Pancreas (tissue), 10 donors: ENCODE measurements around the gene HHAT. TPM values are rescaled to one million over a fixed set of nuclear protein-coding genes. Genes with fewer than 3 reads are reported as not detected.

ENCODE experiments used
- ATAC-seq, 4 donors: fragments of 200-7000 bp; cut with Tn5 transposase; one replicate each; pipeline versions ENCODE4 v1.8.0 to v1.9.1; 2020; ENCODE audit warnings: mild to moderate bottlenecking in 4 of 4, moderate library complexity in 4 of 4
- DNase-seq, 6 donors: peaks; one replicate each; pipeline ENCODE4 v3.0.0-alpha.2; 2020
- FAIRE-seq: peaks from 2 replicates; lab custom pipeline; 2012; peaks lifted over from hg19 to GRCh38; lab: Jason Lieb, UNC
- H3K27ac ChIP-seq, 4 donors: fragments of 200-600 bp; sonication (generic); 1 replicate in 3 of 4; 2 replicates in 1 of 4; pipeline versions ENCODE4 v1.5.0 to v1.8.0; 2020
- H3K27me3 ChIP-seq, 4 donors: fragments of 200-600 bp; one replicate each; pipeline ENCODE4 v1.8.0; 2021
- H3K36me3 ChIP-seq, 3 donors: fragments of 200-600 bp; sonication (generic) in 1 of 3; one replicate each; pipeline versions ENCODE4 v1.5.0 to v1.8.0; 2020 to 2021
- H3K4me1 ChIP-seq, 3 donors: fragments of 200-600 bp; one replicate each; pipeline ENCODE4 v1.8.0; 2021
- H3K4me3 ChIP-seq, 4 donors: fragments of 200-600 bp; sonication (generic) in 2 of 4; one replicate each; pipeline versions ENCODE4 v1.5.0 to v1.8.0; 2020 to 2021
- H3K9me3 ChIP-seq, 4 donors: fragments of 200-600 bp; one replicate each; pipeline ENCODE4 v1.8.0; 2021
- WGBS, 2 donors: extraction: QIAGEN DNeasy Blood & Tissue Kit; methylation state at CpG; one replicate each; pipeline ENCODE4 v1.1.7; 2013; 5-methylcytosine and 5-hydroxymethylcytosine counted together
- intact Hi-C, 3 donors: fragments of 100-400 bp; cut with DNase I; formaldehyde crosslinking; loops; one replicate each; pipeline versions ENCODE4 v1.11.1 to v1.14.2; 2022
- polyA plus RNA-seq, 2 donors: library from polyadenylated mRNA; stranded (reverse); fragments of 200-250 nt; gene quantifications; one replicate each; pipeline ENCODE4 v1.2.3, GENCODE V29; 2013
- total RNA-seq, 6 donors: library from RNA; stranded (reverse); fragmentation: NEBNext Ultra II Directional in 4 of 6; extraction: Animal tissue kit (Norgen Biotek cat#: 25700) in 4 of 6; gene quantifications; one replicate each; pipeline versions ENCODE4 v1.2.1 to v1.2.4, GENCODE V29; 2021 to 2023
- TF ChIP-seq, protein P1 (sequence below), 4 donors: fragments of 200-600 bp; sonication (generic) in 3 of 4; IDR thresholded peaks; one replicate each; pipeline versions ENCODE4 v1.5.0 to v1.8.0; 2021; ENCODE audit warnings: antibody characterized with exemption in 4 of 4
- donor health status: healthy with polysubstance abuse.
- donor health status: DM: no; HTN: no; CAD: no; lungs with moderate emphysema.
- donor health status: DM: no; HTN: no; CAD: no.
- donor health status: control.
- donor health status: control.
- donor health status: Bipolar disorder and iron deficiency.
- donor health status: DM: yes; HTN: yes; CAD: no.
- donor health status: DM: no; HTN: no; CAD: no.
- donor health status: DM: no; HTN: no; CAD: no.
- donor health status: DM: yes; HTN: yes; CAD: no.

The HHAT gene
- total and polyA plus RNA-seq, 8 donors: 1.3 to 4.1 (median 2.4) TPM

DNA sequence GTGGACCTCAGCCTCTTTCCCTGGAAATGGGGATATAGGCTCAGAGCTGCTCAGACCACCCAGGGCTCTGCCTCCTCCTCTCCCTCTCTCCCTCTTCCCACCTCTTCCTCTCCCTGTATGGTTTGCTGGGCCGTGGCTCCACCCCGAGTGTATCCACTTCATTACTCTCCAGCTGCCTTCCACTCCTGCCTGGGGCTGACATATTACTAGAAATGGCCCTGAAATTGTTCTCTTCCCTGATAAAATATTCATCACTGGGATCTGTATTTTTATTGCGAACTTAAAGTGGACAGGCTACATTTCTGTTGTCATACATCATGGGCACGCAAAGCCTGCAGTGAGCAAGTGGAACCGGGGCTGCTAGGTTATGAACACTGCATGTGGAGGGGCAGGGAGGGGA, 225.0 kb downstream of the HHAT start:
- Histone ChIP-seq H3K36me3 (no peaks in the 10 kb centered on the region), H3K4me3 (no peak overlapping the region), H3K4me1 (peaks cover 0 to 7% (median 0%) of the 10 kb centered on the region in 3 donors), H3K9me3 (no peaks in the 10 kb centered on the region), H3K27me3 (no peaks in the 10 kb centered on the region), H3K27ac (no peak overlapping the region)
- ATAC-seq (no peak), DNase-seq (no peak), FAIRE-seq (no peak)
- 72 to 74% methylated on average over 5 of the region's 5 CpGs for WGBS, 2 donors
- intact Hi-C loops: no loop called here
- TF ChIP-seq, protein P1, sequence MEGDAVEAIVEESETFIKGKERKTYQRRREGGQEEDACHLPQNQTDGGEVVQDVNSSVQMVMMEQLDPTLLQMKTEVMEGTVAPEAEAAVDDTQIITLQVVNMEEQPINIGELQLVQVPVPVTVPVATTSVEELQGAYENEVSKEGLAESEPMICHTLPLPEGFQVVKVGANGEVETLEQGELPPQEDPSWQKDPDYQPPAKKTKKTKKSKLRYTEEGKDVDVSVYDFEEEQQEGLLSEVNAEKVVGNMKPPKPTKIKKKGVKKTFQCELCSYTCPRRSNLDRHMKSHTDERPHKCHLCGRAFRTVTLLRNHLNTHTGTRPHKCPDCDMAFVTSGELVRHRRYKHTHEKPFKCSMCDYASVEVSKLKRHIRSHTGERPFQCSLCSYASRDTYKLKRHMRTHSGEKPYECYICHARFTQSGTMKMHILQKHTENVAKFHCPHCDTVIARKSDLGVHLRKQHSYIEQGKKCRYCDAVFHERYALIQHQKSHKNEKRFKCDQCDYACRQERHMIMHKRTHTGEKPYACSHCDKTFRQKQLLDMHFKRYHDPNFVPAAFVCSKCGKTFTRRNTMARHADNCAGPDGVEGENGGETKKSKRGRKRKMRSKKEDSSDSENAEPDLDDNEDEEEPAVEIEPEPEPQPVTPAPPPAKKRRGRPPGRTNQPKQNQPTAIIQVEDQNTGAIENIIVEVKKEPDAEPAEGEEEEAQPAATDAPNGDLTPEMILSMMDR (IDR thresholded peaks at IDR 0.05): no peak

DNA sequence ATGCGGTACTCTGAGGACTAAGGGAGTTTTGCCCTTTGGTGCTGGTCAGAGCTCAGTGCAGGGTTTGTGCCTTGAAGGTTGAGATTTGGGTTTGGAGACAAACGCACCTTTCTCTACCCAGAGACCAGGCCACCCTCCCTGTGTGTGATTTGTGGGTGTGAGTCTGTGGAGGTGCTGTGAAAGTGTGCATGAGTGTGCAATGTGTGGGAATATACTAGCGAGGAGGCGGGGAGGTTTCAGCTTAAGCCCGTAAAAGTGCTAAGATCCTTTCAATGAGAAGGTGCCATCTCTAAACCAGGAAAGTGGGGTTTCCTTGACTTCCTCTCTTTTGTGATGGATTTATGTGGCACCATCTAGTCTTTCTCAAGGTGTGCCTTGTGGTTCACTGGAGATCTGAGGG, 225.7 kb downstream of the HHAT start:
- H3K27ac ChIP-seq: no peak overlapping the region
- H3K9me3 ChIP-seq: no peaks in the 10 kb centered on the region
- no peak for DNase-seq
- TF ChIP-seq, protein P1 (IDR thresholded peaks at IDR 0.05): no peak
- H3K36me3 ChIP-seq: no peaks in the 10 kb centered on the region
- no peak for ATAC-seq
- WGBS, 2 donors: 89 to 93% methylated on average over 5 of the region's 5 CpGs
- intact Hi-C loops: no loop called here
- H3K4me3 ChIP-seq: no peak overlapping the region
- no peak for FAIRE-seq
- H3K4me1 ChIP-seq: peaks cover 0 to 8% (median 0%) of the 10 kb centered on the region in 3 donors
- H3K27me3 ChIP-seq: no peaks in the 10 kb centered on the region

DNA sequence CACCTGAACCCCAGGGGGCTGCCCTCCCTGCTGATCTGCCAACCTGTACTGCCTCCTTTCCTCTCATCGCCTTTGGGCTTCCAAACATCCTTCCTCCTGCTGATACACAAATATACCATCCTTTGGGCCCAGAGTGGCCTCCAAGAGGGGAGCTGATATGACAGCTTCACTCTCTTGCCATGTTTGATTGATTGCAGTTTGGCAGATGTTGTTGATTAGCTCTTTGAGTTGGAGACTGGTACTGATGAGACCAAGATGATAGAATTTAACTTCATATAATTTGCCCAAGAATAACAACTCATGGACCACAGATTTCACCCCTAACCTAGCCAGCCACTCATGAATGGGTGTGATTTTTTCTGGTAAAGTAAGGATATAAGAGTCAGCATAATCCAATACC, 227.8 kb downstream of the HHAT start:
- no peaks in the 10 kb centered on the region for H3K9me3 ChIP-seq
- DNase-seq (no peak), ATAC-seq (no peak), FAIRE-seq (no peak)
- H3K27me3 ChIP-seq: no peaks in the 10 kb centered on the region
- H3K4me3 ChIP-seq: no peak overlapping the region
- WGBS, 2 donors: 89 to 92% methylated on average over 1 of the region's 1 CpG
- peaks cover 0 to 8% (median 0%) of the 10 kb centered on the region in 3 donors for H3K4me1 ChIP-seq
- TF ChIP-seq, protein P1 (IDR thresholded peaks at IDR 0.05): no peak
- H3K36me3 ChIP-seq: no peaks in the 10 kb centered on the region
- H3K27ac ChIP-seq: no peak overlapping the region
- intact Hi-C loops: no loop called here

DNA sequence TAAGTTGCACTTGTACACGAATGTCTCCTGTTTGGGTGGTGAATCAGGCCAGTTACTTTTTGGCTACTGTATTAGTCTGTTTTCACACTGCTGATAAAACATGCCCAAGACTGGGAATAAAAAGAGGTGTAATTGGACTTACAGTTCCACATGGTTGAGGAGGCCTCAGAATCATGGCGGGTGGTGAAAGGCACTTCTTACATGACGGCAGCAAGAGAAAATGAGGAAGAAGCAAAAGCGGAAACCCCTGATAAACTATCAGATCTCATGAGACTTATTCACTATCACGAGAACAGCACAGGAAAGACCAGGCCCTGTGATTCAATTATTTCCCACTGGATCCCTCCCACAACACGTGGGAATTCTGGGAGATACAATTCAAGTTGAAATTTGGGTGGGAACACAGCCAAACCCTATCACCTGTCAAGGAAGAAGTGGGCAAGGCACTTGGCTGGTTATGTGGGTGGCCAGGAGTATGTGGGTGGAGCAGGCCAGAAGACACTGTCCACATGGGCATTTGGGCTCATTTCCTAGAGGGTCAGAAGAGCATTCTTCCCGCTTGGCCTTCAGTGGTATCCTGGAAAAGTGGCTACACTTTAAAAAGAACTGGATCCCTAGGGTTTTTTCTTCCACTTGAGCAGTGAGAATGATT, 228.8 kb downstream of the HHAT start:
- DNase-seq (no peak), ATAC-seq (no peak), FAIRE-seq (no peak)
- no peaks in the 10 kb centered on the region for H3K27me3 ChIP-seq
- H3K4me1 ChIP-seq: peaks cover 0 to 8% (median 0%) of the 10 kb centered on the region in 3 donors
- H3K27ac ChIP-seq: no peak overlapping the region
- 87% methylated on average over 7 of the region's 7 CpGs for WGBS, 2 donors
- H3K36me3 ChIP-seq: no peaks in the 10 kb centered on the region
- H3K4me3 ChIP-seq: no peak overlapping the region
- intact Hi-C loops: no loop called here
- TF ChIP-seq, protein P1 (IDR thresholded peaks at IDR 0.05): no peak
- no peaks in the 10 kb centered on the region for H3K9me3 ChIP-seq

DNA sequence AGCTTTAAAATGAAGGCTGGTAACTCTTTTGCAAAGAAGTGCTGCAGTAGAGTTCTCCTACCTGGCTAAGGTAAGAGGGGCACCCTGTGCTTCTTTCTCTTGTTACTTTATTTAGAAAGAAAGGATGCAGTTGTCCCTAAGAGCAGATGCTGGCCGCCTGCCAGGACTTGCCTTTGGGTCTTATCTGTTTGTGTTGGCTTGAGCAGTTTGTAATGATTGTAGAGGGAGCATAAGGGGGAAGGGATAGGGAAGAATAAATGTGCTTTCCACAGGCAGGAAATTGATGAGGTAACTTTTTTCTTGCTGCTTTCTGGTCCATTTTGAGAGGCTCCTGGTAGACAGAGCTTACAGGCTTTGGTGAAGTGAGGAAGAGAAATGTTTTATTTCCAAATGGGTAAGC, 229.6 kb downstream of the HHAT start:
- intact Hi-C loops: no loop called here
- no peak overlapping the region for H3K4me3 ChIP-seq
- H3K27ac ChIP-seq: no peak overlapping the region
- H3K36me3 ChIP-seq: no peaks in the 10 kb centered on the region
- FAIRE-seq: no peak
- peak; percentile 53 to 81 (median 64) for ATAC-seq
- H3K9me3 ChIP-seq: no peaks in the 10 kb centered on the region
- WGBS, 2 donors: 2 to 13% methylated on average over 1 of the region's 1 CpG
- TF ChIP-seq, protein P1 (IDR thresholded peaks at IDR 0.05): no peak
- peaks cover 0 to 8% (median 0%) of the 10 kb centered on the region in 3 donors for H3K4me1 ChIP-seq
- H3K27me3 ChIP-seq: no peaks in the 10 kb centered on the region
- peak; percentile 17 to 84 (median 44) for DNase-seq
